BLaER1 treated with 17β-estradiol and CSF1 and Interleukin-3, amounts not matched to agents 10 nM and 100 nM (cell line): Measurements from ENCODE around the gene ACSM2B.
"Not testable (repeated sequence)": the region's sequence is repeated elsewhere in the genome, so short reads cannot be mapped to it uniquely, and the experiment has no call there.

ENCODE experiments used
- H3K27ac ChIP-seq, 11 experiments: shearing (Covaris generic); formaldehyde crosslinking; 2 replicates each; pipeline ENCODE4 v1.8.1; 2022
- H3K27me3 ChIP-seq, 11 experiments: shearing (Covaris generic); formaldehyde crosslinking; 2 replicates each; pipeline ENCODE4 v1.8.1; 2022
- H3K36me3 ChIP-seq, 11 experiments: shearing (Covaris generic); formaldehyde crosslinking; 2 replicates each; pipeline ENCODE4 v1.8.1; 2022
- H3K4me1 ChIP-seq, 10 experiments: shearing (Covaris generic); formaldehyde crosslinking; 2 replicates each; pipeline ENCODE4 v1.8.1; 2022
- H3K4me2 ChIP-seq, 11 experiments: shearing (Covaris generic); formaldehyde crosslinking; 2 replicates each; pipeline ENCODE4 v1.8.1; 2022
- H3K4me3 ChIP-seq, 10 experiments: shearing (Covaris generic); formaldehyde crosslinking; 2 replicates each; pipeline ENCODE4 v1.8.1; 2022
- H3K9ac ChIP-seq, 11 experiments: shearing (Covaris generic); formaldehyde crosslinking; 2 replicates each; pipeline ENCODE4 v1.8.1; 2022
- H3K9me3 ChIP-seq, 11 experiments: shearing (Covaris generic); formaldehyde crosslinking; replicated peaks in 1 of 11; 2 replicates each; pipeline ENCODE4 v1.8.1; 2022
- H4K20me1 ChIP-seq, 11 experiments: shearing (Covaris generic); formaldehyde crosslinking; 2 replicates each; pipeline ENCODE4 v1.8.1; 2022
- Cebpa-rat ChIP-seq, 11 experiments: shearing (Covaris generic); IDR thresholded peaks; 2 replicates each; pipeline ENCODE4 v1.8.1; 2022

The ACSM2B gene

DNA sequence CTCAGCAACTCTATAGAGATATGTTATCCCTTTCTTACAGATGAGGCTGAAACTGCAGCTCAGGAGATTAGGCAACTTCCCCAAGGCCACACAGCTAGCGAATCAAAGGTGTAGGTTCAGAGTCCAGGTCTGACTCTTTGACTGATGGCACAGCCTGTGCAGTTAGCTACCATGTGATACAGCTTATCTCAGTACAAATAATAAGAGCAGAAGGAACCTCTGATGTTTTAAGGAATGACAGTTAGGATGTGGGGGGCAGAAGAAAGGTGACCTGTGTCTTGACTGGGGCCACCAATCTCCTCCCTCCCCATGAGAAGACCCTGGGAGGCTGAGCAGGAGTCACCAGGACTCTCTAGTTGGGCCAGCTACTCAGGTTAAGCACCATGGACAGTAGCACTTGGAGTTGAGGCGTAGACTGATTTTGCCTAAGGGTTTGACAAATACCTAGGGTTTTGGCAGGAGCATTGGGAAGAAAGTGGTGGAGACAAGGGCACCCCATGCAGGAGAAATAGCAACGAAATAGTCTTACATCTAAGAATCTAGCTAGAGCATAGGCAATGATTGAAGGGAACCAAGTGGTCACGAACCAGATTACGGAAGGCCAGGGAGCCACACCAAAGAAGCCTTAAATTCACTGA is 22.8 kb upstream of the ACSM2B start:
- Histone ChIP-seq H3K4me2 (no peak overlapping the region), H3K4me1 (no peaks in the 10 kb centered on the region), H3K9me3 (no peaks in the 10 kb centered on the region), H4K20me1 (no peaks in the 10 kb centered on the region; a peak in 1 of 22 replicates), H3K4me3 (no peak overlapping the region), H3K36me3 (no peaks in the 10 kb centered on the region), H3K9ac (no peak overlapping the region), H3K27ac (no peak overlapping the region), H3K27me3 (no peaks in the 10 kb centered on the region)
- TF ChIP-seq Cebpa-rat (IDR thresholded peaks at IDR 0.05): no peak

DNA sequence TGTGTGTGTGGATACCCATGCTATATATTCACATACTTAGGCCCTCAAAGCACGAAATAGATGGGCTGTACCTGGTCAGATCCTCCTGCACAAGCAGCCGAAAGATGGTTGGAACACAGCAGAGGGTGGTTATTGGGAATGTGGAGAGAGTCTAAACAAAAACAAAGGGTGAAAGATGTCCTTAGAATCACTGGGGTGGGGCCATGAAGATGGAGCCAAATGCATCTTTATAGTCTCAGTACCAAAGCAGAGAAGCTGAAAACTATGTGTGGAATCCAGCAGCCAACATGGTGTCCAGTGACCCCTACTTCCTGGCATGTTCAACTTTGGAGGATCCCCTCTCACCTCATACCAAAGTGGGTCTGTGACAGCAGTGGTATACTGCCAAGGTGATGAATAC is 19.5 kb upstream of the ACSM2B start:
- not testable (repeated sequence) for H3K9ac ChIP-seq, H3K9me3 ChIP-seq, H4K20me1 ChIP-seq, H3K27ac ChIP-seq, H3K36me3 ChIP-seq, H3K4me2 ChIP-seq, H3K4me1 ChIP-seq, H3K27me3 ChIP-seq, H3K4me3 ChIP-seq

DNA sequence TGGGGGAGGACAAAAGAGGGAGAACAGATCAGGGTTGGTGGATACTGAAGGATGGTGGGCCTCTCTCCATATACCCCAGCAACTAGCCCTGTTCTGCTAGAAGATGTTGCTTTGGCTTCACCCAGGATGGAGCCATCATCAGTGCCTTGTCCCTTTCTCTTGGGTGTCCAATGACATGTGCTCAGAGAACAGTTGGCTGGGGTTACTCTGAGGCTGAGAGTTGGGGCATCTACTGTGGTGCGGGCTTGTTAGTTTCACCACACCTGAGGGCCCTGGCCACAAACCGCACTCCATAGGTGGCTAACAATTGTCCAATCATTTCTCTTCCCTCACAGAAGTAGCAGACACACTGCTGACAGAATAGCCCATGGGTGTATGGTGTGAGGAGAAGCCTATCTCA is 18.9 kb upstream of the ACSM2B start:
- H3K4me3 ChIP-seq, H3K9ac ChIP-seq, H3K27ac ChIP-seq, H4K20me1 ChIP-seq, H3K9me3 ChIP-seq, H3K4me2 ChIP-seq, H3K36me3 ChIP-seq, H3K4me1 ChIP-seq, H3K27me3 ChIP-seq: not testable (repeated sequence)

DNA sequence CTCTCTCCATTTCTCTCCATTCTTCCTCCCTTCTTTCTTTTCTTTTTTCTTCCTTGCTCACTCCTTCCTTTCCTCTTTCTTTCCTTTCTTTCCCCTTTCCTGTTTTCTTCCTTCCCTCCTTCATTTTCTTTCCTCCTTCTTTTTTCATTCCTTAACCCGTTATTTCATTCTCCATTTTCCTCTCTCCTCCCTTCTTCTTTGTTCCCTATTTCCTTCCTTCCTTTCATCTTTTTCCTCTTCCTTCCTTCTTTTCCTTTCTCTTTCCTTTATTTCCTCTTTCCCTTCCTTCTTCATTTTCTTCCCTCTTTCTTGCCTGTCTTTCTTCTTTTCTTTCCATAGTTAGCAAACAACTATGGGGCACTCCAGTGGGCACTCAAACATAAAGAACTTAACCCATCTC is 16.6 kb upstream of the ACSM2B start:
- not testable (repeated sequence) for H3K27me3 ChIP-seq, H3K9me3 ChIP-seq, H3K9ac ChIP-seq, H3K4me1 ChIP-seq, H3K4me3 ChIP-seq, H3K27ac ChIP-seq, H3K4me2 ChIP-seq, H4K20me1 ChIP-seq, H3K36me3 ChIP-seq

DNA sequence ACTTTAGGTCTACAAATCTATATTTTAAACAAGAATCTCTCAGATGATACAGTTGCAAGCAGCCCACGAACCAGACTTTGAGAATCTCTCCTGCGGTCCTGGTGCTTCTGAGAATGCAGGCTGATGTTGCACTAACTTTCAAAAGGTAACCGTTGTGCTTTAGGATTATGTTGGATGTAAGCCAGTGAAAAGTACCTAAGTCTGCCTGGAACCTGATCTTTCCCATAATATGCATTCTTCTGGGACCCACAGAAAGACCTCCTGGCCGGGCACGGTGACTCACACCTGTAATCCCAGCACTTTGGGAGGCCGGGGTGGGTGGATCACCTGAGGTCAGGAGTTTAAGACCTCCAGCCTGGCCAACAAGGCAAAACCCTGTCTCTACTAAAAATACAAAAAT is 13.3 kb upstream of the ACSM2B start:
- not testable (repeated sequence) for H4K20me1 ChIP-seq, H3K27ac ChIP-seq, H3K4me2 ChIP-seq, H3K9ac ChIP-seq, H3K27me3 ChIP-seq, H3K36me3 ChIP-seq, H3K4me1 ChIP-seq, H3K9me3 ChIP-seq, H3K4me3 ChIP-seq

DNA sequence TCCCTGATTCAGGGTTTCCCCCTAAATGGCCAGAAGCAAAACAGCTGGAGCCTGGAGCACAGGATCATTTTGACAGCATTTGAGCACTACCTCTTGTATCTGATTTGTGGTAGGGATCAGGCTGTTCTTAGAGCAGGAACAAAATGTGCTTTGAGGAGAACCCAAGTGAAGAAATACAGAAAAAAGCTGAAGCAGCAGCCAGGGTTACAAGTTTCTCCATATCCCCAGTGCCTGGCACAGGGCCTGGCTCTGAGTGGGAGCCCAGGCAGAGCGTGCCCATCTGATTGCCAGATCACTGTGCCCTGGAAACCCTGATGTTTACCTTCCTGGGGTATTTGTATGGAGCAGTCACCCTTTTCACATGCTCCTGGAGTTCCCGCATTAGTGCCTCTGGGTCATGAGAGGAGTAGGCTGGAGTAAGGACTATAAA is 11.5 kb upstream of the ACSM2B start:
- not testable (repeated sequence) for H3K9me3 ChIP-seq, H3K4me1 ChIP-seq, H3K9ac ChIP-seq, H3K4me3 ChIP-seq, H3K27me3 ChIP-seq, H3K36me3 ChIP-seq, H3K4me2 ChIP-seq, H4K20me1 ChIP-seq, H3K27ac ChIP-seq

DNA sequence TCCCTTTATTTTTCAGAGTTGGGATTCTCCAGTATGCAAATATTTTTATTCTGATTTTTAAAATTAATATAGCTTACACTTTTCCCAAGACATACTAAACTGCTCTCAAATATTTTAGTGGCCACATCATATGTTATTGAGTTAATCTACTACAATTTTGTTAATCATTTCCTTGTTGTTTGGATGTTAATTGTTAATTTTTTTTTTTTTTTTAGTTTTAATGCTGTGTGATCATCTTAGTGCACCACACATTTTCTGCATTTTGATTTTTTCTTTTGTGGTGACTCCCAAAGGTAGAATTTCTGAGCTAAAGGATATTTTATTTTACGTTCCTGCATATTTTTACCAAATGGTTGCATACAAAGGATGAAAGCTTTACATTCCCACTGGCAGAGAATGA is 10.5 kb upstream of the ACSM2B start:
- not testable (repeated sequence) for H3K4me3 ChIP-seq, H3K36me3 ChIP-seq, H3K4me1 ChIP-seq, H3K9me3 ChIP-seq, H3K27ac ChIP-seq, H3K9ac ChIP-seq, H3K27me3 ChIP-seq, H4K20me1 ChIP-seq, H3K4me2 ChIP-seq

DNA sequence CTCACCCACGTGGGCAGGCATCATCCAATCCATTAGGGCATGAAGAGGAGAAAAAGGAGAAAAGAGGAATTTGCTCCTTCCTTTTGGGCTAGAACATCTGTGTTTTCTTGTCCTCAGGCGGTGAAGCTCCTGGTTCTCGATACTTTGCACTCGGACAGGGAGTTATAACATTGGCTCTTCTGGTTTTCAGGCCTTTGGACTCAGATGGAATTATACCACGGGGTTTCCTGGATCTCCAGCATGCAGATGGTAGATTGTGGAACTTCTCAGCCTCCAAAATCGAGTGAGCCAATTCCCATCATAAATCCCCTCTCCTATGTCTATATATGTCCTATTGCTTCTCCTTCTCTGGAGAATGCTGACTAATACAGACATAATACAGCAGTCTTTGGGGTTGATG is 9.9 kb upstream of the ACSM2B start:
- not testable (repeated sequence) for H3K27me3 ChIP-seq, H3K9me3 ChIP-seq, H3K9ac ChIP-seq, H4K20me1 ChIP-seq, H3K4me1 ChIP-seq, H3K27ac ChIP-seq, H3K36me3 ChIP-seq, H3K4me2 ChIP-seq, H3K4me3 ChIP-seq

DNA sequence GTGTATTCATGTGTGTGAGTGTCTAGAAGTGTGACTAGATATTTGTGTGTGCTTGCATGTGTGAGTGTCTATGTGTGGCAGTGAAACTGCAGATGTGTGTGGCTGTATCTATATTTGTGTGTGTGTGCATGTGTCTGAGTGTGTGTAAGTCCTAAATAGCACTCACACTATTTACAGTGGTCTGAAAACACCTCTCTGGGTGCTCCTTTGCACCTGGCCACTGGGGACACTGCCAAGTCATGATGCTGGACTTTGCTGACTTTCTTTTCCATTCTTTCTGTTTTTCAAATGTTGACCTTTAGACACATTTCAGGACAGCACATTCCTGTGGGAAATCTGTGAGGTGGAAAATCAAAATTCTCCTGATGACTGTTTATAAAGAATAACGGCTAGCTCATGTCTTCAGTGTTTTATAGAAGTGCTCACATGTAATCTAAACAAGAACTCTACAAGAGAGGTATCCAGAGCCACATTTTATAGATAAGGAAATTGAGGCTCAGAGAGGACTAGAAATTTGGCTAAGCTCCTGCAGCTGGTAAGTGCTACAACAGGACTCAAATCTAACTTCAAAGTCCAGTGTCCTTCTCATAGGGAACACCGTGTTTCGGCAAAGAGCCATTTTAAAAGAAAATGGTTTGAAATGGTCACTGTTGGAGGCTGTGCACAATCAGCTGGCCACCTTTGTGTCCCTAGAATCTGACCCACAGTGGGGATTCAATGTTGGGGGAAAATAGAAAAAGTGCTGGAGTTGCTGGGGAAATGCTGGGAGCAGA is 4.5 kb upstream of the ACSM2B start:
- not testable (repeated sequence) for H4K20me1 ChIP-seq, H3K27me3 ChIP-seq, H3K36me3 ChIP-seq, H3K4me1 ChIP-seq, H3K9ac ChIP-seq, H3K27ac ChIP-seq, H3K4me3 ChIP-seq, H3K4me2 ChIP-seq, H3K9me3 ChIP-seq

DNA sequence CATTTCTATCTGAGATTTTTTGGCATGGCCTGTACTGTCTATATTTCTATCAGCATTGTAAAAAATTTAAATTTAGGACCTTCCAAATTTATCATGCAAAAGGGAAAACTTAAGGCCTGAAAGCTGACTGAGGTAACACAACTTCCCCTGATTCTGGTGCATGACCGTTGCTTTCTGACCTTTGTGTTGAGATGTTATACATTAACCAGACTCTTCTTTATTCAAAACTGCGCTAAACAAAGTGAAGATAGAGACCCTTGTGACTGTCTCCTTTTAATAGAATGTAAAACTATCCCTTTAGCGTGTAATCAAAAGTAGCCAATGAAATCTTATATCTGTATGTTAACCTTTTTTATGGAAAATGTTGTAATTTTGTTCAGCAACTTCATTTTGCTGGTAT is 1.9 kb upstream of the ACSM2B start:
- H3K36me3 ChIP-seq, H3K9ac ChIP-seq, H3K27me3 ChIP-seq, H3K9me3 ChIP-seq, H3K27ac ChIP-seq, H3K4me2 ChIP-seq, H3K4me3 ChIP-seq, H3K4me1 ChIP-seq, H4K20me1 ChIP-seq: not testable (repeated sequence)

DNA sequence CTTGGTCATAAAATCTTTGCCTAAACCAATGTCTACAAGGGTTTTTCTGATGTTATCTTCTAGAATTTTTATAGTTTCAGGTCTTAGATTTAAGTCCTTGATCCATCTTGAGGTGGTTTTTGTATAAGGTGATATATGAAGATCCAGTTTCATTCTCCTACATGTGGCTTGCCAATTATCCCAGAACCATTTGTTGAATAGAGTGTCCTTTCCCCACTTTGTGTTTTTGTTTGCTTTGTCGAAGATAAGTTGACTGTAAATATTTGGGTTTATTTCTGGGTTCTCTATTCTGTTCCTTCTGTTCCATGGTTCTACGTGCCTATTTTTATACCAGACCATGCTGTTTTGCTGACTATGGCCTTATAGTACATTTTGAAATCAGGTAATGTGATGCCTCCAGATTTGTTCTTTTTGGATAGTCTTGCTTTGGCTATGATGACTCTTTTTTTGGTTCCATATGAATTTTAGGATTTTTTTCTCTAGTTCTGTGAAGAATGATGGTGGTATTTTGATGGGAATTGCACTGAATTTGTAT is 7.0 kb downstream of the ACSM2B start:
- not testable (repeated sequence) for H3K27ac ChIP-seq, H3K9ac ChIP-seq

More for the DNA sequence above, 7.0 kb downstream of the ACSM2B start:
- not testable (repeated sequence) for H3K4me3 ChIP-seq, H3K36me3 ChIP-seq, H3K4me2 ChIP-seq, H3K4me1 ChIP-seq, H4K20me1 ChIP-seq, H3K9me3 ChIP-seq, H3K27me3 ChIP-seq
